Panc1 (cell line): ENCODE data around the gene DYRK1A. TPM values are rescaled to one million over a fixed set of nuclear protein-coding genes. Genes with fewer than 3 reads are reported as not detected.

ENCODE experiments used
- ATAC-seq: fragments of 200-7000 bp; cut with Tn5 transposase; 2 replicates; pipeline ENCODE4 v1.9.1; 2020; ENCODE audit warnings: mild to moderate bottlenecking, moderate library complexity
- BruUV-seq: library from RNA; stranded (reverse); fragments of 400-500 nt; replicated peaks from 2 replicates; lab custom pipeline; 2021; lab: Mats Ljungman, UMichigan
- CTCF ChIA-PET: fragments of 300-600 bp; sonication (Branson Sonifier 250); formaldehyde crosslinking; loops from one replicate; lab custom pipeline; 2022; ENCODE audit warnings: antibody characterized with exemption; lab: Charles Lee
- POLR2A ChIA-PET: fragments of 300-600 bp; sonication (Branson Sonifier 250); formaldehyde crosslinking; loops from one replicate; lab custom pipeline; 2022; ENCODE audit warnings: antibody characterized with exemption; lab: Charles Lee
- DNase-seq: peaks from one replicate; pipeline ENCODE4 v3.0.0-alpha.2; 2010; ENCODE audit warnings: low read depth, low spot score
- H3K27ac ChIP-seq: 2 replicates; pipeline ENCODE4 v1.5.1; 2011; ENCODE audit warnings: mild to moderate bottlenecking, low read length, inconsistent platforms
- H3K27me3 ChIP-seq: fragments of 200-500 bp; sonication (Bioruptor generic); 2 replicates; pipeline ENCODE4 v1.6.0; 2014; ENCODE audit warnings: low read length, inconsistent platforms; ENCODE audit not compliant: control insufficient read depth, insufficient read depth
- H3K36me3 ChIP-seq: fragments of 200-500 bp; sonication (Bioruptor generic); 2 replicates; pipeline ENCODE4 v1.5.1; 2014; ENCODE audit warnings: inconsistent platforms, mild to moderate bottlenecking, low read length, moderate library complexity; ENCODE audit not compliant: control insufficient read depth, insufficient read depth
- H3K4me1 ChIP-seq: 2 replicates; pipeline ENCODE4 v1.5.1; 2011; ENCODE audit warnings: inconsistent platforms, mild to moderate bottlenecking, low read length, moderate library complexity; ENCODE audit not compliant: control insufficient read depth, insufficient read depth
- H3K4me3 ChIP-seq, 2 experiments: 2 replicates each; pipeline ENCODE4 v1.5.1; 2011 to 2012; ENCODE audit warnings: low read depth in 2 of 2, low read length in 2 of 2, mild to moderate bottlenecking in 2 of 2, inconsistent platforms in 1 of 2, moderate library complexity in 1 of 2
- H3K9me3 ChIP-seq: fragments of 200-500 bp; sonication (Bioruptor generic); 2 replicates; pipeline ENCODE4 v1.5.1; 2014; ENCODE audit warnings: low read depth, mild to moderate bottlenecking, inconsistent platforms, low read length, moderate library complexity; ENCODE audit not compliant: control insufficient read depth, insufficient read depth
- CTCF ChIP-seq: fragments of 450-650 bp; IDR thresholded peaks from 2 replicates; pipeline ENCODE4 v1.5.1; 2017; ENCODE audit warnings: mild to moderate bottlenecking
- POLR2AphosphoS5 ChIP-seq: IDR thresholded peaks from 2 replicates; pipeline ENCODE4 v1.6.1; 2012; ENCODE audit warnings: mild to moderate bottlenecking, low read depth, low read length, moderate library complexity
- REST ChIP-seq, 2 experiments: IDR thresholded peaks; 2 replicates each; pipeline ENCODE4 v1.6.1; 2011 to 2012; ENCODE audit warnings: low read depth in 2 of 2, control low read depth in 1 of 2, low read length in 1 of 2, mild to moderate bottlenecking in 1 of 2, moderate library complexity in 1 of 2; ENCODE audit not compliant: insufficient read depth in 1 of 2
- SIN3A ChIP-seq: IDR thresholded peaks from 2 replicates; pipeline ENCODE4 v1.6.1; 2012; ENCODE audit warnings: low read depth, mild to moderate bottlenecking, low read length, moderate library complexity, borderline replicate concordance; ENCODE audit not compliant: insufficient read depth
- TCF7L2 ChIP-seq: IDR thresholded peaks from 2 replicates; pipeline ENCODE4 v1.6.1; 2011; ENCODE audit warnings: mild to moderate bottlenecking, low read depth, low read length, inconsistent platforms
- in situ Hi-C: cut with HindIII; loops from 2 replicates; pipeline ENCODE4 v1.10.0; 2016; ENCODE audit warnings: low sequenced_read_pairs, low pct_unique_long_range_greater_than_20kb
- intact Hi-C: fragments of 100-400 bp; cut with micrococcal nuclease; formaldehyde crosslinking; loops from one replicate; pipeline ENCODE4 v1.10.0; 2022; ENCODE audit not compliant: unreplicated experiment
- total RNA-seq: library from RNA; stranded (reverse); gene quantifications from one replicate; pipeline ENCODE4 v1.2.1, GENCODE V29; 2021; ENCODE audit not compliant: unreplicated experiment

The DYRK1A gene
- total RNA-seq, 1 experiment from 2014 or later, result 36.1 TPM

GRCh38 chr21:37423103-37423502 is 56.5 kb downstream of the DYRK1A start:
- Histone ChIP-seq H3K4me3 (no peak overlapping the region), H3K9me3 (no peaks in the 10 kb centered on the region), H3K27ac (no peak overlapping the region), H3K36me3 (no peaks in the 10 kb centered on the region; the same call in 1 of the 2 replicates), H3K4me1 (peaks cover 9% of the 10 kb centered on the region; the same call in 1 of the 2 replicates), H3K27me3 (no peaks in the 10 kb centered on the region)
- CTCF ChIA-PET, result no interaction called here
- no TSS peak for BruUV-seq
- ATAC-seq, result no peak
- DNase-seq, result no peak
- POLR2A ChIA-PET, result no interaction called here
- intact Hi-C loops (no loop called here), in situ Hi-C loops (no loop called here)
- TF ChIP-seq REST (IDR thresholded peaks at IDR 0.05; ENCODE audit: insufficient read depth in 1 of 2, low read depth in 2 of 2, low read length in 1 of 2) (no peak), CTCF (no peak), TCF7L2 (no peak), SIN3A (no peak), POLR2AphosphoS5 (no peak)

GRCh38 chr21:37424396-37424795 is 57.8 kb downstream of the DYRK1A start:
- ATAC-seq (no peak), DNase-seq (no peak)
- ChIA-PET POLR2A (no interaction called here), CTCF (no interaction called here)
- no peak overlapping the region for H3K4me3 ChIP-seq
- intact Hi-C loops, result no loop called here
- no peak overlapping the region for H3K27ac ChIP-seq
- TF ChIP-seq SIN3A, result no peak
- no peak for TF ChIP-seq TCF7L2
- no peak for TF ChIP-seq CTCF
- no peak for TF ChIP-seq REST (IDR thresholded peaks at IDR 0.05; ENCODE audit: insufficient read depth in 1 of 2, low read depth in 2 of 2, low read length in 1 of 2)
- no peak for TF ChIP-seq POLR2AphosphoS5
- H3K4me1 ChIP-seq, result peaks cover 9% of the 10 kb centered on the region; the same call in 1 of the 2 replicates
- in situ Hi-C loops, result no loop called here
- no peaks in the 10 kb centered on the region; the same call in 1 of the 2 replicates for H3K36me3 ChIP-seq
- no TSS peak for BruUV-seq
- H3K27me3 ChIP-seq, result no peaks in the 10 kb centered on the region
- H3K9me3 ChIP-seq, result no peaks in the 10 kb centered on the region
